Psoas muscle (tissue), 8 donors: ENCODE data around the gene TPRX2. TPM values are rescaled to one million over a fixed set of nuclear protein-coding genes. Genes with fewer than 3 reads are reported as not detected.
"Not testable (repeated sequence)": the region's sequence is repeated elsewhere in the genome, so short reads cannot be mapped to it uniquely, and the experiment has no call there.

Source experiments
- ATAC-seq, 4 donors: fragments of 200-7000 bp; cut with Tn5 transposase; one replicate each; pipeline ENCODE4 v1.9.1; 2020; ENCODE audit warnings: moderate library complexity in 3 of 4, mild to moderate bottlenecking in 2 of 4
- DNase-seq, 2 donors: peaks; one replicate each; pipeline ENCODE4 v3.0.0-alpha.2; 2020
- H3K27ac ChIP-seq: fragments of 200-600 bp; one replicate; pipeline ENCODE4 v1.8.0; 2022
- H3K27me3 ChIP-seq, 3 donors: fragments of 200-600 bp in 1 of 3; one replicate each; pipeline versions ENCODE4 v1.6.1 to v1.8.0; 2013 to 2022; ENCODE audit warnings: low read length in 2 of 3, mild to moderate bottlenecking in 2 of 3, moderate library complexity in 1 of 3; ENCODE audit not compliant: insufficient read depth in 3 of 3
- H3K36me3 ChIP-seq, 2 donors: fragments of 200-600 bp in 1 of 2; one replicate each; pipeline versions ENCODE4 v1.6.1 to v1.8.0; 2013 to 2022; ENCODE audit warnings: low read depth in 1 of 2, mild to moderate bottlenecking in 1 of 2, moderate library complexity in 1 of 2; ENCODE audit not compliant: insufficient read depth in 1 of 2
- H3K4me1 ChIP-seq: fragments of 200-600 bp; one replicate; pipeline ENCODE4 v1.8.0; 2022
- H3K4me3 ChIP-seq: fragments of 200-600 bp; one replicate; pipeline ENCODE4 v1.8.0; 2022; ENCODE audit warnings: mild to moderate bottlenecking
- H3K9me3 ChIP-seq: fragments of 200-600 bp; one replicate; pipeline ENCODE4 v1.8.0; 2022
- WGBS, 3 donors: extraction: QIAGEN DNeasy Blood & Tissue Kit; methylation state at CpG; one replicate each; pipeline versions ENCODE4 v1.1.6 to v1.1.7; 2013; 5-methylcytosine and 5-hydroxymethylcytosine counted together
- intact Hi-C, 2 donors: fragments of 100-400 bp; cut with DNase I; formaldehyde crosslinking; loops; one replicate each; pipeline versions ENCODE4 v1.11.0 to v1.14.2; 2022
- long read RNA-seq, 2 donors: library from polyadenylated mRNA; unstranded; transcript quantifications; one replicate each; pipeline ENCODE4 v2.0.0, GENCODE V29; 2021
- polyA plus RNA-seq, 3 donors: library from polyadenylated mRNA; stranded (reverse); fragments of 200-250 nt; gene quantifications; one replicate each; pipeline ENCODE4 v1.2.3, GENCODE V29; 2013
- total RNA-seq, 4 donors: library from RNA; stranded (reverse); fragmentation: NEBNext Ultra II Directional in 2 of 4; extraction: Animal tissue kit (Norgen Biotek cat#: 25700) in 2 of 4; gene quantifications; one replicate each; pipeline versions ENCODE4 v1.2.1 to v1.2.4, GENCODE V29; 2021 to 2023
- TF ChIP-seq, protein P1 (sequence below): fragments of 200-600 bp; IDR thresholded peaks from one replicate; pipeline ENCODE4 v1.8.0; 2022; ENCODE audit warnings: antibody characterized with exemption
- donor health status: healthy with polysubstance abuse.
- donor health status: DM: no; HTN: no; CAD: no; lungs with moderate emphysema.
- donor health status: Bipolar disorder and iron deficiency.
- donor health status: healthy.
- donor health status: DM: yes; HTN: yes; CAD: no.
- donor health status: DM: no; HTN: no; CAD: no.
- donor health status: DM: no; HTN: no; CAD: no.
- donor health status: DM: yes; HTN: yes; CAD: no.

Gene TPRX2, protein sequence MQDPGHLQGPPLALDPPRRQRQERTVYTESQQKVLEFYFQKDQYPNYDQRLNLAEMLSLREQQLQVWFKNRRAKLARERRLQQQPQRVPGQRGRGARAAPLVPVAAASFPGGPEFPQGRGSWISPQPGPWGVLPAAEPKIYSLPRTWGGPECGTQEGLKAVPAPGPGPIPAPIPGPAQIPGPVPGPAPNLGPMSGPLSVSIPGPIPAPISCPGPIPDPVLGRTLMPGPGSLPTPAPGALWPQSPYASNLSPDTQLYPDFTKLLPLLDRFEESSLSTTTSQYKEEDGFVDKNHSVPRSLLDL
- total RNA-seq (not detected), polyA plus RNA-seq (not detected)
- long read RNA-seq, donor 1, result 0 reads
- long read RNA-seq, donor 2, result 0 reads

DNA sequence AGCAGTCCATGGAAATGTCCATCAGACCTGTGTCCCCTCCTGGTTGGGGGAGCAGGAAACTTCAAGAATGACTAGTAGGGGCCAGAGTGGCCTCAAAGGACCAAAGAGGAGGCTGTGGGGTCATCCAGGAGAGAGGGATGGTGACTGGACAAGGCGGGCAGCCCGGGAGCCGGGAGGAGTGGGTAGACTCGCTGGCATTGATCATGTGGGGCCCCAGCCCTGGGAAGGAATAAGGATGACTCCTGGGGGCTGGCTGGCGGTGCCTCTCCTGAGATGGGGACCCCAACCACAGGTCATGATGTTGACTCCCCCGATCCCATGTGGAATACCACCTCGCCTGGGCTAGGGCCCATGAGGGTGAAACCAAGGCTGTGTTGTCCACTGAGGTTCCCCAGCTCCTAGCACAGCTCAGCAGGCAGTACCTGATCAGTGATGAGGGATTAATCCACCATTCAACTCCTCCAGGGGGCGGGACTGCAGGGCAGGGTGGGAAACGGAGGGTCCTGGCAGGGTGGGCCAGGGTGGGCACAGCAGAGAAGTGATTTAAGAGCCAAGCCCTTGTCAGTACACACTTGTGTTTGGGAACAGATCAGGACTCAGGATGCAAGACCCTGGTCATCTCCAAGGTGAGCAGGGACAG lies at the start of gene TPRX2:
Gene TPRX2 (plus strand): TSS at position 590 of the 640 bp plus-strand sequence. CDS start 12 bp downstream, at position 602.
- peaks cover 0 to 16% (median 5%) of the 10 kb centered on the region in 3 donors for H3K27me3 ChIP-seq
- H3K36me3 ChIP-seq, intact Hi-C loops, DNase-seq, ATAC-seq, H3K4me3 ChIP-seq, H3K4me1 ChIP-seq, H3K9me3 ChIP-seq, H3K27ac ChIP-seq: not testable (repeated sequence)
- WGBS, 3 donors, result 80 to 91% (median 87%) methylated on average over 9 of the region's 9 CpGs

DNA sequence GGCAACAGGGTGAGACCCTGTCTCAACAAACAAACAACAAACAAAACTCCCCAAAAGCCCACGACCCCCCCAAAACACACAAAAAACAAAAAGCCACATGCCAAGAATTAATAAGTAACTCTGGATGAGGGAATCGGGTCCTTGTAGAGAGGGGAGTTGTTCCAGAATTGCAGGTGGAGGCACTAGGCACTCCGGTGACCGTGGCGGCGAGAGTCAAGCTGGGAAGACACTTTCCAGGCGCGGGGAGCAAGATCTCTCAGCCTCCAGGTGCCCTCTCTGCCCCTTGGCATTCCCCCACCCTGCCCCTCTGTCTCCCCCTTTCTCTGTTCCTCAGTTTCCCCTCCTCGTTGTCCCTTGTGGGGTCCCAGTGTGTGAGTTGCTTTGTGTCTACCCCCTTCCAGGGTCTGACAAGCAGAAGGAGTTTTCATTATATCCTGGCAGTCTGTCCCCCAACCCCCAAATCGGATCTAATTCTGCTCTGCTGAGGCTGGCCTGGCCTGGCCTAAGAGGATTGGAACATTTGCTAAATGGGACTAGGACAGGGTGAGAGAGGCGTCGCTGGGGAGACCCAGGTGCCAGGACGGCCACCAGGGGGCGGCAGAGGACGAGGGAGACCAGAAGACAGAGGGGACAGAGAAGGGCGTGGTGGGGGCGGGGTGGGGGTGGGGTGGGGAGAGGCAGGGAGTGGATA lies 45.6 kb upstream of the TPRX2 start:
- no peaks in the 10 kb centered on the region for H3K9me3 ChIP-seq
- H3K4me3 ChIP-seq, result no peak overlapping the region
- H3K4me1 ChIP-seq, result no peaks in the 10 kb centered on the region
- peak in 3 of 4 donors; percentile 34 to 68 (median 38) for ATAC-seq
- TF ChIP-seq, protein P1, sequence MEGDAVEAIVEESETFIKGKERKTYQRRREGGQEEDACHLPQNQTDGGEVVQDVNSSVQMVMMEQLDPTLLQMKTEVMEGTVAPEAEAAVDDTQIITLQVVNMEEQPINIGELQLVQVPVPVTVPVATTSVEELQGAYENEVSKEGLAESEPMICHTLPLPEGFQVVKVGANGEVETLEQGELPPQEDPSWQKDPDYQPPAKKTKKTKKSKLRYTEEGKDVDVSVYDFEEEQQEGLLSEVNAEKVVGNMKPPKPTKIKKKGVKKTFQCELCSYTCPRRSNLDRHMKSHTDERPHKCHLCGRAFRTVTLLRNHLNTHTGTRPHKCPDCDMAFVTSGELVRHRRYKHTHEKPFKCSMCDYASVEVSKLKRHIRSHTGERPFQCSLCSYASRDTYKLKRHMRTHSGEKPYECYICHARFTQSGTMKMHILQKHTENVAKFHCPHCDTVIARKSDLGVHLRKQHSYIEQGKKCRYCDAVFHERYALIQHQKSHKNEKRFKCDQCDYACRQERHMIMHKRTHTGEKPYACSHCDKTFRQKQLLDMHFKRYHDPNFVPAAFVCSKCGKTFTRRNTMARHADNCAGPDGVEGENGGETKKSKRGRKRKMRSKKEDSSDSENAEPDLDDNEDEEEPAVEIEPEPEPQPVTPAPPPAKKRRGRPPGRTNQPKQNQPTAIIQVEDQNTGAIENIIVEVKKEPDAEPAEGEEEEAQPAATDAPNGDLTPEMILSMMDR, result peak; percentile 39
- H3K27me3 ChIP-seq, result no peaks in the 10 kb centered on the region
- intact Hi-C loops, result no loop called here
- no peak overlapping the region for H3K27ac ChIP-seq
- H3K36me3 ChIP-seq, result no peaks in the 10 kb centered on the region
- DNase-seq, result peak; percentile 73 to 81
- 36 to 41% (median 37%) methylated on average over 17 of the region's 17 CpGs for WGBS, 3 donors

DNA sequence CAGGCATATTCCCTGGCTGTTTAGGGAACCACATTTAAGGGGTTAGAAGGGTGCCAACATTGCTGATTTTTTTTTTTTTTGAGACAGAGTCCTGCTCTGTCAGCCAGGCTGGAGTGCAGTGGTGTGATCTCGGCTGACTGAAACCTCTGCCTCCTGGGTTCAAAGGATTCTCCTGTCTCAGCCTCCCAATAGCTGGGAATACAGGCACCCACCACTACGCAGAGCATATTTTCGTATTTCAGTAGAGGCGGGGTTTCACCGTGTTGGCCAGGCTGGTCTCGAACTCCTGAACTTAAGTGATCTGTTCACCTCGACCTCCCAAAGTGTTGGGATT lies 45.1 kb upstream of the TPRX2 start:
- 43 to 59% (median 51%) methylated on average over 7 of the region's 7 CpGs for WGBS, 3 donors
- Histone ChIP-seq H3K27ac (no peak overlapping the region), H3K36me3 (no peaks in the 10 kb centered on the region), H3K9me3 (no peaks in the 10 kb centered on the region), H3K27me3 (no peaks in the 10 kb centered on the region), H3K4me1 (no peaks in the 10 kb centered on the region), H3K4me3 (no peak overlapping the region)
- intact Hi-C loops, result no loop called here
- TF ChIP-seq, protein P1, result no peak
- no peak for DNase-seq
- no peak for ATAC-seq

DNA sequence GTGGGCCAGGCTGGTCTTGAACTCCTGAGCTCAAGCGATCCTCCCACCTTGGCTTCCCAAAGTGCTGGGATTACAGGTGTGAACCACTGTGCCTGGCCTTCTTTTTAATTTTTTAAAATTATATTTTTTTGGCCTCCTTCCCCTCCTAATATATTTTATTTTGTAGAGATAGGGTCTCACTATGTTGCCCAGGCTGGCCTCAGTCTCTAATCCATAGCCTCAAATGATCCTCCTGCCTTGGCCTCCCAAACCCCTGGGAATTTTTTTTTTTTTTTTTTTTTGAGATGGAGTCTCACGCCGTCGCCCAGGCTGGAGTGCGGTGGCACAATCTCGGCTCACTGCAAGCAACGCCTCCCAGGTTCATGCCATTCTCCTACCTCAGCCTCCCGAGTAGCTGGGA lies 42.8 kb upstream of the TPRX2 start:
- H3K27me3 ChIP-seq, H3K36me3 ChIP-seq, intact Hi-C loops, H3K4me3 ChIP-seq, H3K27ac ChIP-seq, H3K4me1 ChIP-seq, ATAC-seq, DNase-seq, H3K9me3 ChIP-seq: not testable (repeated sequence)
- 87 to 95% (median 95%) methylated on average over 8 of the region's 8 CpGs for WGBS, 3 donors

DNA sequence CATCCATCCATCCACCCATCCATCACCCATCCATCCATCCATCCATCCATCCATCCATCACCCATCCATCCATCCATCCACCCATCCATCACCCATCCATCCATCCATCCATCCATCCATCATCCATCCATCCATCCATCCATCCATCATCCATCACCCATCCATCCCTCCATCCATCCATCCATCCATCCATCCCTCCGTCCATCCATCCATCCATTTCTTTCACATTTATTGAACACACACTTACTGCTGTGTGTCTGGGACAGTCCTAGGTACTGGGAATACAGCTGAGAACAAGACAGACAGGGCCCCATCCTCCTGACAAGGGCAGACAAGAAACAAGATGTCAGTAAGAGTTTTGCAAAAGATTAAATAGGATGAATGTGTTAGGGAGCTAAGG lies 40.8 kb upstream of the TPRX2 start:
- H3K4me1 ChIP-seq, H3K4me3 ChIP-seq, DNase-seq, ATAC-seq, intact Hi-C loops, H3K27ac ChIP-seq, H3K36me3 ChIP-seq, H3K9me3 ChIP-seq: not testable (repeated sequence)
- 90 to 100% (median 93%) methylated on average over 1 of the region's 1 CpG for WGBS, 3 donors
- H3K27me3 ChIP-seq, result peaks cover 0 to 16% (median 5%) of the 10 kb centered on the region in 3 donors

DNA sequence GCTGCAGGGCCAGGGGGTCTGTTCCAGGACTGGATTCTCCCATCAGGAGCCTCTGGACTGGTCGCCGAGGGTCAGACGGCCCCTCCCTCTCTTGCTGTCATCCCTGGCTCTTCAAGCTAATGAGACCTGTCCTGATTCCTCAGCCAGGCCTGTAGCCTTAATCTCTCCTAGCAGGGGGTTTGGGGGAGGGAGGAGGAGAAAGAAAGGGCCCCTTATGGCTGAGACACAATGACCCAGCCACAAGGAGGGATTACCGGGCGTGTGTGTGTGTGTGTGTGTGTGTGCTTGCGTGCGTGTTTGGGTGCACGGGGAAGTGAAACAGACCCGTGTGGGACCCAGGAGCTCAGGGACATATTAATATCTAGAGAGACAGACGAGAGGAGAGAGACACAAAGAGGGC lies 39.2 kb upstream of the TPRX2 start:
- Histone ChIP-seq H3K27me3 (peaks cover 0 to 27% (median 5%) of the 10 kb centered on the region in 3 donors), H3K4me3 (no peak overlapping the region), H3K9me3 (no peaks in the 10 kb centered on the region), H3K36me3 (no peaks in the 10 kb centered on the region), H3K27ac (no peak overlapping the region), H3K4me1 (no peaks in the 10 kb centered on the region)
- TF ChIP-seq, protein P1, result no peak
- 11 to 15% (median 13%) methylated on average over 10 of the region's 10 CpGs for WGBS, 3 donors
- intact Hi-C loops, result no loop called here
- DNase-seq (no peak), ATAC-seq (no peak)
